CD14-positive monocyte (primary cell): ENCODE results near the gene TLR9. TPM values are rescaled to one million over a fixed set of nuclear protein-coding genes. Genes with fewer than 3 reads are reported as not detected.

Experiments
- DNase-seq, 3 donors: peaks; one replicate each; pipeline ENCODE4 v3.0.0-alpha.2; 2011 to 2022
- H2AFZ ChIP-seq: 2 replicates; pipeline ENCODE4 v1.6.0; 2012; ENCODE audit warnings: mild to moderate bottlenecking, low read depth, low read length, inconsistent platforms; ENCODE audit not compliant: insufficient read depth, poor library complexity, severe bottlenecking
- H3K27ac ChIP-seq, 2 donors: 1 replicate in 1 of 2; 2 replicates in 1 of 2; pipeline ENCODE4 v1.5.1; 2012 to 2013; ENCODE audit warnings: low read length in 2 of 2, control low read depth in 1 of 2, inconsistent platforms in 1 of 2, low read depth in 1 of 2, mild to moderate bottlenecking in 1 of 2
- H3K27me3 ChIP-seq, 2 donors: one replicate each; pipeline versions ENCODE4 v1.6.0 to v1.6.1; 2011 to 2013; ENCODE audit warnings: low read length in 2 of 2; ENCODE audit not compliant: control insufficient read depth in 2 of 2, insufficient read depth in 2 of 2
- H3K36me3 ChIP-seq, 2 donors: replicated peaks in 1 of 2; 1 replicate in 1 of 2; 2 replicates in 1 of 2; pipeline versions ENCODE4 v1.5.1 to v1.6.1; 2012 to 2013; ENCODE audit warnings: low read length in 2 of 2, control low read depth in 1 of 2, inconsistent platforms in 1 of 2, mild to moderate bottlenecking in 1 of 2; ENCODE audit not compliant: insufficient read depth in 2 of 2, control insufficient read depth in 1 of 2
- H3K4me1 ChIP-seq, 2 donors: 1 replicate in 1 of 2; 2 replicates in 1 of 2; pipeline versions ENCODE4 v1.5.1 to v1.6.1; 2012 to 2013; ENCODE audit warnings: low read length in 2 of 2, control low read depth in 1 of 2, inconsistent platforms in 1 of 2, mild to moderate bottlenecking in 1 of 2, moderate library complexity in 1 of 2; ENCODE audit not compliant: insufficient read depth in 2 of 2, control insufficient read depth in 1 of 2
- H3K4me2 ChIP-seq: replicated peaks from 2 replicates; pipeline ENCODE3; 2012; ENCODE audit warnings: low read length, moderate library complexity, mild to moderate bottlenecking; ENCODE audit not compliant: poor library complexity, severe bottlenecking; ENCODE audit errors: extremely low read depth
- H3K4me3 ChIP-seq, 3 experiments: fragments of 200-600 bp in 1 of 3; sonication (generic) in 1 of 3; replicated peaks in 1 of 3; 1 replicate in 2 of 3; 2 replicates in 1 of 3; pipeline ENCODE4 v1.5.1; 2011 to 2013; ENCODE audit warnings: low read length in 3 of 3, mild to moderate bottlenecking in 3 of 3, control low read depth in 2 of 3, low read depth in 2 of 3, inconsistent platforms in 1 of 3, moderate library complexity in 1 of 3
- H3K79me2 ChIP-seq: 2 replicates; pipeline ENCODE4 v1.6.0; 2012; ENCODE audit warnings: mild to moderate bottlenecking, control low read depth, inconsistent platforms, low read length, moderate library complexity; ENCODE audit not compliant: insufficient read depth
- H3K9ac ChIP-seq: 2 replicates; pipeline ENCODE4 v1.6.0; 2017; ENCODE audit warnings: low read length, mild to moderate bottlenecking; ENCODE audit not compliant: insufficient read depth, poor library complexity, severe bottlenecking
- H3K9me3 ChIP-seq, 2 donors: replicated peaks in 1 of 2; 1 replicate in 1 of 2; 2 replicates in 1 of 2; pipeline versions ENCODE4 v1.5.1 to v1.6.1; 2012 to 2013; ENCODE audit warnings: low read length in 2 of 2, control low read depth in 1 of 2; ENCODE audit not compliant: control insufficient read depth in 1 of 2, insufficient read depth in 1 of 2
- H4K20me1 ChIP-seq: 2 replicates; pipeline ENCODE4 v1.6.0; 2012; ENCODE audit warnings: mild to moderate bottlenecking, low read length, control low read depth, moderate library complexity; ENCODE audit not compliant: insufficient read depth
- H3K27ac Mint-ChIP-seq, 7 donors: one replicate each; pipeline ENCODE4 v1.8.0; 2020; ENCODE audit warnings: mild to moderate bottlenecking in 7 of 7, mixed read lengths in 7 of 7, moderate library complexity in 6 of 7, inconsistent platforms in 2 of 7
- H3K27me3 Mint-ChIP-seq, 3 donors: one replicate each; pipeline ENCODE4 v1.8.0; 2021 to 2022; ENCODE audit warnings: low read depth in 3 of 3, mild to moderate bottlenecking in 3 of 3, mixed read lengths in 3 of 3, moderate library complexity in 3 of 3, inconsistent platforms in 1 of 3
- H3K36me3 Mint-ChIP-seq, 2 donors: one replicate each; pipeline ENCODE4 v1.8.0; 2020; ENCODE audit warnings: mixed read lengths in 2 of 2, inconsistent platforms in 1 of 2, mild to moderate bottlenecking in 1 of 2
- H3K4me1 Mint-ChIP-seq: one replicate; pipeline ENCODE4 v1.8.0; 2020; ENCODE audit warnings: mild to moderate bottlenecking, mixed read lengths
- H3K4me3 Mint-ChIP-seq, 2 donors: one replicate each; pipeline ENCODE4 v1.8.0; 2020; ENCODE audit warnings: mild to moderate bottlenecking in 2 of 2, mixed read lengths in 2 of 2, moderate library complexity in 1 of 2
- H3K9me3 Mint-ChIP-seq, 7 donors: one replicate each; pipeline ENCODE4 v1.8.0; 2020 to 2022; ENCODE audit warnings: mixed read lengths in 7 of 7, mild to moderate bottlenecking in 6 of 7, moderate library complexity in 6 of 7, inconsistent platforms in 2 of 7
- WGBS: methylation state at CpG from one replicate; pipeline ENCODE4 v1.1.5; 2013; ENCODE audit warnings: missing lambda C conversion rate; ENCODE audit not compliant: insufficient coverage; 5-methylcytosine and 5-hydroxymethylcytosine counted together
- intact Hi-C, 2 donors: fragments of 100-400 bp; cut with micrococcal nuclease; formaldehyde crosslinking; loops; one replicate each; pipeline versions ENCODE4 v1.15.0 to v1.15.1; 2023
- polyA plus RNA-seq, 3 donors: library from polyadenylated mRNA; depleted of rRNA in 1 of 3; unstranded in 2 of 3; stranded (reverse) in 1 of 3; fragments of 300-500 nt in 2 of 3; fragments of >200 nt in 1 of 3; fragmentation: Illumina TruSeq in 2 of 3; gene quantifications; 1 replicate in 2 of 3; 2 replicates in 1 of 3; pipeline ENCODE4 v1.2.3, GENCODE V29; 2012 to 2021
- TF ChIP-seq, protein P1 (sequence below): fragments of 200-600 bp; IDR thresholded peaks from one replicate; pipeline ENCODE4 v1.8.0; 2022; ENCODE audit warnings: antibody characterized with exemption, mild to moderate bottlenecking

Gene TLR9
- polyA plus RNA-seq, 3 donors, result 0.91 TPM; not detected in 2

DNA sequence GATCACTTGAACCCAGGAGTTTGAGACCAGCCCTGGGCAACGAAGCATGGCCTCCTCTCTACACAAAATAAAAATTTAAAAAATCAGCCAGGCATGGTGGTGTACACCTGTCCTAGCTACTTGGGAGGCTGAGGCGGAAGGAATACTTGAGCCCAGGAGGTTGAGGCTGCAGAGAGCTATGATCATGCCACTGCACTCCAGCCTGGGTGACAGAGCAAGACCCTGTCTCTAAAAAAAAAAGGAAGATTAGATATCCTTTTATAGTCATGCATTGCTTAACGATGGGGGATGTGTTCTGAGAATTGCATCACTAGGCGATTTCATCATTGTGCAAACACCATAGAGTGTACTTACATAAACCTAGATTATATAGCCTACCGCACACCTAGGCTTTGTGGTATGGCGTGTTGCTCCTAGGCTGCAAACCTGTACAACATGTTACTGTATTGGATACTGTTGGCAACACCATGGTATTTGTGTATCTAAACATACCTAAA lies 14.8 kb downstream of the TLR9 start:
- Mint-ChIP-seq H3K36me3 (peaks cover 92 to 96% of the 10 kb centered on the region in 2 donors), H3K27ac (peak overlapping the region; percentile 83 to 95 (median 91)), H3K4me1 (peaks cover 35% of the 10 kb centered on the region), H3K4me3 (peak overlapping the region in 1 of 2 donors; percentile 35), H3K27me3 (peaks cover 0 to 3% (median 0%) of the 10 kb centered on the region in 3 donors), H3K9me3 (no peaks in the 10 kb centered on the region)
- Histone ChIP-seq H2AFZ (no peak overlapping the region), H3K4me2 (peak overlapping the region; percentile 50), H3K36me3 (peaks cover 88 to 94% of the 10 kb centered on the region in 2 donors), H3K4me3 (peak overlapping the region in 1 of 3 experiments; percentile 48), H3K27me3 (no peaks in the 10 kb centered on the region), H3K9ac (no peak overlapping the region), H3K9me3 (no peaks in the 10 kb centered on the region), H3K79me2 (peaks cover 40% of the 10 kb centered on the region), H3K4me1 (peaks cover 23 to 25% of the 10 kb centered on the region in 2 donors), H4K20me1 (peaks cover 3% of the 10 kb centered on the region), H3K27ac (peak overlapping the region; percentile 60 to 77)
- DNase-seq, result peak; percentile 89 to 94 (median 93)
- WGBS, result no CpG with 5 or more reads among the region's 6 CpGs
- intact Hi-C loops, result loop anchor here in 1 of 2 donors (5.0 kb wide), 1 partner anchor 53 kb away; no protein-coding TSS in a partner anchor
- TF ChIP-seq, protein P1, sequence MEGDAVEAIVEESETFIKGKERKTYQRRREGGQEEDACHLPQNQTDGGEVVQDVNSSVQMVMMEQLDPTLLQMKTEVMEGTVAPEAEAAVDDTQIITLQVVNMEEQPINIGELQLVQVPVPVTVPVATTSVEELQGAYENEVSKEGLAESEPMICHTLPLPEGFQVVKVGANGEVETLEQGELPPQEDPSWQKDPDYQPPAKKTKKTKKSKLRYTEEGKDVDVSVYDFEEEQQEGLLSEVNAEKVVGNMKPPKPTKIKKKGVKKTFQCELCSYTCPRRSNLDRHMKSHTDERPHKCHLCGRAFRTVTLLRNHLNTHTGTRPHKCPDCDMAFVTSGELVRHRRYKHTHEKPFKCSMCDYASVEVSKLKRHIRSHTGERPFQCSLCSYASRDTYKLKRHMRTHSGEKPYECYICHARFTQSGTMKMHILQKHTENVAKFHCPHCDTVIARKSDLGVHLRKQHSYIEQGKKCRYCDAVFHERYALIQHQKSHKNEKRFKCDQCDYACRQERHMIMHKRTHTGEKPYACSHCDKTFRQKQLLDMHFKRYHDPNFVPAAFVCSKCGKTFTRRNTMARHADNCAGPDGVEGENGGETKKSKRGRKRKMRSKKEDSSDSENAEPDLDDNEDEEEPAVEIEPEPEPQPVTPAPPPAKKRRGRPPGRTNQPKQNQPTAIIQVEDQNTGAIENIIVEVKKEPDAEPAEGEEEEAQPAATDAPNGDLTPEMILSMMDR, result no peak

DNA sequence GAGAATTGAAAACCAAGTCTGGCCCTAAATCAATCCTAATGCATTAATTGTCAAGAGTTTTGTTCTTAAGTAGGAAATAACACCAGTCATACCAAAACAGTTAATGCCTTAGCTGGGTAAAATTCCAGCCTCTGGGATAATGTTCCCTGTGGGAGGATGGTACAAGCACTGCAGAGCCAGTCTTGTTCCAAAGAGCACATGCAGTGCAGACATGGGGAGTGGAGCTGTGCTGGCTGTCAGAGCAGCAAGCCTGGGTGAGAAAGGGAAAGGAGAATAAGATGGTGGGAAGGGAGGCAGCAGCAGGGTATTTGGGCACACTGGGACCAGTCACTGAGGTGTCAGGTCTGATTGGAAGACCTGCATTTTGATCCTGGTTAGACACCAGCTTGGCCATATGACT lies 15.4 kb downstream of the TLR9 start:
- H3K27ac Mint-ChIP-seq, result peak overlapping the region; percentile 83 to 95 (median 91)

More for the DNA sequence above, 15.4 kb downstream of the TLR9 start:
- Histone ChIP-seq H3K27ac (peak overlapping the region; percentile 60 to 77), H3K4me1 (peaks cover 23 to 26% of the 10 kb centered on the region in 2 donors), H3K4me3 (peak overlapping the region in 1 of 3 experiments; percentile 48), H3K9me3 (no peaks in the 10 kb centered on the region), H3K4me2 (peak overlapping the region; percentile 50), H2AFZ (no peak overlapping the region), H3K36me3 (peaks cover 88 to 94% of the 10 kb centered on the region in 2 donors), H3K79me2 (peaks cover 46% of the 10 kb centered on the region), H3K9ac (no peak overlapping the region), H4K20me1 (peaks cover 2% of the 10 kb centered on the region), H3K27me3 (no peaks in the 10 kb centered on the region)
- intact Hi-C loops, result loop anchor here in 1 of 2 donors (5.0 kb wide), 1 partner anchor 53 kb away; no protein-coding TSS in a partner anchor
- TF ChIP-seq, protein P1, result no peak
- H3K4me1 Mint-ChIP-seq, result peaks cover 33% of the 10 kb centered on the region
- H3K36me3 Mint-ChIP-seq, result peaks cover 92 to 96% of the 10 kb centered on the region in 2 donors
- H3K4me3 Mint-ChIP-seq, result no peak overlapping the region
- DNase-seq, result no peak
- H3K27me3 Mint-ChIP-seq, result peaks cover 0 to 3% (median 0%) of the 10 kb centered on the region in 3 donors
- no peaks in the 10 kb centered on the region for H3K9me3 Mint-ChIP-seq
